GM20000 (cell line): ENCODE results near the gene PACS1.

ENCODE experiments used
- DNase-seq: peaks from one replicate; pipeline ENCODE4 v3.0.0; 2012; ENCODE audit warnings: low spot score
- TF ChIP-seq, protein P1 (sequence below): IDR thresholded peaks from 2 replicates; pipeline ENCODE4 v1.5.1; 2012; ENCODE audit warnings: mild to moderate bottlenecking, control low read depth; ENCODE audit errors: extremely low read depth, missing control alignments

PACS1 gene

GRCh38 chr11:66194391-66194790 lies 124.3 kb downstream of the PACS1 start:
- DNase-seq: no peak
- TF ChIP-seq, protein P1, sequence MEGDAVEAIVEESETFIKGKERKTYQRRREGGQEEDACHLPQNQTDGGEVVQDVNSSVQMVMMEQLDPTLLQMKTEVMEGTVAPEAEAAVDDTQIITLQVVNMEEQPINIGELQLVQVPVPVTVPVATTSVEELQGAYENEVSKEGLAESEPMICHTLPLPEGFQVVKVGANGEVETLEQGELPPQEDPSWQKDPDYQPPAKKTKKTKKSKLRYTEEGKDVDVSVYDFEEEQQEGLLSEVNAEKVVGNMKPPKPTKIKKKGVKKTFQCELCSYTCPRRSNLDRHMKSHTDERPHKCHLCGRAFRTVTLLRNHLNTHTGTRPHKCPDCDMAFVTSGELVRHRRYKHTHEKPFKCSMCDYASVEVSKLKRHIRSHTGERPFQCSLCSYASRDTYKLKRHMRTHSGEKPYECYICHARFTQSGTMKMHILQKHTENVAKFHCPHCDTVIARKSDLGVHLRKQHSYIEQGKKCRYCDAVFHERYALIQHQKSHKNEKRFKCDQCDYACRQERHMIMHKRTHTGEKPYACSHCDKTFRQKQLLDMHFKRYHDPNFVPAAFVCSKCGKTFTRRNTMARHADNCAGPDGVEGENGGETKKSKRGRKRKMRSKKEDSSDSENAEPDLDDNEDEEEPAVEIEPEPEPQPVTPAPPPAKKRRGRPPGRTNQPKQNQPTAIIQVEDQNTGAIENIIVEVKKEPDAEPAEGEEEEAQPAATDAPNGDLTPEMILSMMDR: no peak

GRCh38 chr11:66195867-66196266 lies 125.8 kb downstream of the PACS1 start:
- TF ChIP-seq, protein P1: no peak
- no peak for DNase-seq

DNA sequence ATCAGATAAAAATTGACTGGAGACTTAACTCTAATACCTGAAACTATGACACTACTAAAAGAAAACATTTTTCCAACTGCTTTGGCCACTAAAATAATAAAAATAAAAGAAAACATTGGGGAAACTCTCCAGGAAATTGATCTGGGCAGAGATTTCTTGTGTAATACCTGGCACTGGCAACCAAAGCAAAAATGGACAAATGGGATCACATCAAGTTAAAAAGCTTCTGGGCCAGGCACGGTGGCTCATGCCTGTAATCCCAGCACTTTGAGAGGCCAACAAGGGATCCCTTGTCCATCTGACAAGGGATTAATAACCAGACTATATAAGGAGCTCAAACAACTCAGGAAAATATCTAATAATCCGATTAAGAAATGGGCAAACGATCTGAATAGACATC lies 133.8 kb downstream of the PACS1 start:
- TF ChIP-seq, protein P1: no peak
- no peak for DNase-seq

DNA sequence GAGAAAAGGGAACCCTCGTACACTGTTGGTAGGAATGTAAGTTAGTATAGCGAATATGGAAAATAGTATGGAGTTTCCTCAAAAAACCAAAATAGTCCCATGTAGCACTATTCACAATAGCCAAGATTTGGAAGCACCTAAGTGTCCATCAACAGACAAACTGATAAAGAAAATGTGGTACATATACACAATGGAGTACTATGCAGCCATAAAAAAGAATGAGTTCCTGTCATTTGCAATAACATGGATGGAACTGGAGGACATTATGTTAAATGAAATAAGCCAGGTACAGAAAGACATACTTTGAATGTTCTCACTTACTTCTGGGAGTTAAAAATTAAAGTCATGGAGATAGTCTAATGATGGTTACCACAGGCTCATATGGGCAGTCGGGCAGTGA lies 134.3 kb downstream of the PACS1 start:
- DNase-seq: no peak
- TF ChIP-seq, protein P1: no peak

GRCh38 chr11:66207816-66208215 lies 137.7 kb downstream of the PACS1 start:
- DNase-seq: no peak
- TF ChIP-seq, protein P1: no peak

DNA sequence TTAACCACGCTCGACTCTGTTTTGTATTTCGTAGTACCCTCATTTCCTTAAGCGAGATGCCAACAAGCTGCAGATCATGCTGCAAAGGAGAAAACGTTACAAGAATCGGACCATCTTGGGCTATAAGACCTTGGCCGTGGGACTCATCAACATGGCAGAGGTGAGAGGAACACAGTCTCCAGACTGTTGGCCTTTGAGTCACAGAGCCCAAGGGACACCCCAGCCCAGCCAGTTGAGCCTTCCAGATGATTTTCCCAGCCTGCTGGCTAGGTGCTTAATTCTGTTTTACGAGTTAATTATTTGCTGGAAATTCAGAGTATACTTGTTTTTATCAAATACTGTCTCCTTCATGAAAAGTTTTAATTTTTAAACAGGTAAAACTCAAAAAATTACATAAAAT lies 141.0 kb downstream of the PACS1 start:
- no peak for DNase-seq
- TF ChIP-seq, protein P1: no peak

- no peak for DNase-seq
- TF ChIP-seq, protein P1: no peak
Measured at GRCh38 chr11:66216911-66217310, 146.8 kb downstream of the PACS1 start.
